ENCODE results near the gene FBXW9.

Gene FBXW9

GRCh38 chr19:12736995-12737834 is 40.8 kb upstream of the FBXW9 start, which contains the start of gene GET3 (continued):
- no peak for TF ChIP-seq MZF1 (tag by site-specific recombination; IDR thresholded peaks at IDR 0.05; ENCODE audit: borderline replicate concordance)
- no peak for TF ChIP-seq ZNF596 (tag by site-specific recombination; IDR thresholded peaks at IDR 0.05)
- no peak for TF ChIP-seq ZNF560 (tag by site-specific recombination; IDR thresholded peaks at IDR 0.05; ENCODE audit: borderline replicate concordance)
- TF ChIP-seq OVOL3 (tag by site-specific recombination; IDR thresholded peaks at IDR 0.05): peak; percentile 67; the same call in 1 of the 2 replicates
- no peak for TF ChIP-seq TCF7L2 (IDR thresholded peaks at IDR 0.05; ENCODE audit: borderline replicate concordance, low read depth, low read length)
- 0 out of 2 replicates have a peak, but pooled peaks have one; percentile 13 for TF ChIP-seq ZNF146 (tag by site-specific recombination; IDR thresholded peaks at IDR 0.05)
- no peak for TF ChIP-seq ZNF654 (tag by site-specific recombination; IDR thresholded peaks at IDR 0.05; ENCODE audit: low read depth)
- TF ChIP-seq ZNF624 (tag by site-specific recombination; IDR thresholded peaks at IDR 0.05): no peak
- TF ChIP-seq SP2 (tag by site-specific recombination; IDR thresholded peaks at IDR 0.05): peak; percentile 99
- TF ChIP-seq ZNF335 (tag by site-specific recombination; conservative IDR thresholded peaks at IDR 0.05): peak; percentile 84
- peak; percentile 91 for TF ChIP-seq ZXDB (tag by site-specific recombination; IDR thresholded peaks at IDR 0.05)
- TF ChIP-seq KLF8 (tag by site-specific recombination; IDR thresholded peaks at IDR 0.05): peak; percentile 85
- TF ChIP-seq ZNF670 (tag by site-specific recombination; IDR thresholded peaks at IDR 0.05; ENCODE audit: low read depth): no peak
- TF ChIP-seq ZNF513 (tag by site-specific recombination; IDR thresholded peaks at IDR 0.05): peak; percentile 54; the same call in 1 of the 2 replicates
- no peak for TF ChIP-seq ZNF311 (tag by site-specific recombination; IDR thresholded peaks at IDR 0.05; ENCODE audit: borderline replicate concordance)
- no peak for TF ChIP-seq IKZF3 (tag by site-specific recombination; IDR thresholded peaks at IDR 0.05)
- TF ChIP-seq ZBTB10 (tag by site-specific recombination; IDR thresholded peaks at IDR 0.05): no peak
- 0 out of 2 replicates have a peak, but pooled peaks have one; percentile 9 for TF ChIP-seq GLIS2 (tag by site-specific recombination; IDR thresholded peaks at IDR 0.05)
- TF ChIP-seq ZNF423 (tag by site-specific recombination; IDR thresholded peaks at IDR 0.05): no peak
- TF ChIP-seq MEIS1 (CRISPR knock-in tag; IDR thresholded peaks at IDR 0.05; ENCODE audit: borderline replicate concordance): no peak
- no peak for TF ChIP-seq FEZF1 (tag by site-specific recombination; IDR thresholded peaks at IDR 0.05)
- TF ChIP-seq HOXD13 (CRISPR knock-in tag; IDR thresholded peaks at IDR 0.05; ENCODE audit: borderline replicate concordance): no peak
- TF ChIP-seq ZNF362 (tag by site-specific recombination; IDR thresholded peaks at IDR 0.05): no peak
- peak; percentile 57 for TF ChIP-seq KLF9 (tag by site-specific recombination; IDR thresholded peaks at IDR 0.05; ENCODE audit: low read depth)
- no peak for TF ChIP-seq ZNF155 (tag by site-specific recombination; IDR thresholded peaks at IDR 0.05)
- TF ChIP-seq ZNF76 (tag by site-specific recombination; IDR thresholded peaks at IDR 0.05; ENCODE audit: borderline replicate concordance, low read depth): peak; percentile 40; the same call in 1 of the 2 replicates
- TF ChIP-seq ZNF704 (tag by site-specific recombination; IDR thresholded peaks at IDR 0.05): no peak
- TF ChIP-seq ZNF391 (tag by site-specific recombination; IDR thresholded peaks at IDR 0.05; ENCODE audit: borderline replicate concordance, low read depth): peak; percentile 42; the same call in 1 of the 2 replicates
- TF ChIP-seq ZNF10 (tag by site-specific recombination; IDR thresholded peaks at IDR 0.05): no peak; the same call in 1 of the 2 replicates
- TF ChIP-seq ZNF138 (tag by site-specific recombination; IDR thresholded peaks at IDR 0.05; ENCODE audit: borderline replicate concordance): no peak
- peak; percentile 23; the same call in 1 of the 2 replicates for TF ChIP-seq ZBTB17 (tag by site-specific recombination; IDR thresholded peaks at IDR 0.05)
- no peak for TF ChIP-seq ZBTB49 (tag by site-specific recombination; IDR thresholded peaks at IDR 0.05; ENCODE audit: low read depth)
